Stimulated activated CD4-positive, alpha-beta T cell treated with anti-CD3 and anti-CD28 coated beads, Interleukin-2, amount 100 ng/mL, for 24 hours (primary cell): ENCODE results near the gene NRCAM.

Experiments
- DNase-seq, 2 donors: peaks; one replicate each; pipeline ENCODE4 v3.0.0-alpha.2; 2020

The NRCAM gene

GRCh38 chr7:108335269-108335918 lies 120.8 kb downstream of the NRCAM start:
- peak in 1 of 2 donors; percentile 2 for DNase-seq

GRCh38 chr7:108332937-108333336 lies 123.3 kb downstream of the NRCAM start:
- no peak for DNase-seq

GRCh38 chr7:108331971-108332370 lies 124.3 kb downstream of the NRCAM start:
- no peak for DNase-seq

GRCh38 chr7:108330227-108330626 lies 126.0 kb downstream of the NRCAM start:
- no peak for DNase-seq

GRCh38 chr7:108329514-108329913 lies 126.7 kb downstream of the NRCAM start:
- no peak for DNase-seq

GRCh38 chr7:108328174-108328651 lies 128.0 kb downstream of the NRCAM start:
- no peak for DNase-seq

- DNase-seq: no peak
Observed at GRCh38 chr7:108327353-108327752, 128.9 kb downstream of the NRCAM start.

- no peak for DNase-seq
Observed at GRCh38 chr7:108326938-108327337, 129.3 kb downstream of the NRCAM start.

- DNase-seq: no peak
Observed at GRCh38 chr7:108324053-108325038, 131.9 kb downstream of the NRCAM start.

- no peak for DNase-seq
Observed at GRCh38 chr7:108322925-108323832, 133.1 kb downstream of the NRCAM start.

GRCh38 chr7:108322046-108322445 lies 134.2 kb downstream of the NRCAM start:
- DNase-seq: no peak

GRCh38 chr7:108321359-108321758 lies 134.9 kb downstream of the NRCAM start:
- no peak for DNase-seq

- no peak for DNase-seq
Observed at GRCh38 chr7:108316708-108317107, 139.5 kb downstream of the NRCAM start.

GRCh38 chr7:108314551-108314950 lies 141.7 kb downstream of the NRCAM start:
- no peak for DNase-seq

- DNase-seq: no peak
Observed at GRCh38 chr7:108314049-108314448, 142.2 kb downstream of the NRCAM start.

GRCh38 chr7:108313086-108313485 lies 143.2 kb downstream of the NRCAM start:
- no peak for DNase-seq

GRCh38 chr7:108311446-108312168 lies 144.6 kb downstream of the NRCAM start:
- no peak for DNase-seq

- no peak for DNase-seq
Observed at GRCh38 chr7:108310351-108310750, 145.9 kb downstream of the NRCAM start.

GRCh38 chr7:108308903-108309302 lies 147.3 kb downstream of the NRCAM start:
- DNase-seq: no peak

GRCh38 chr7:108308276-108308675 lies 148.0 kb downstream of the NRCAM start:
- no peak for DNase-seq

- no peak for DNase-seq
Observed at GRCh38 chr7:108307595-108307994, 148.6 kb downstream of the NRCAM start.

GRCh38 chr7:108307194-108307593 lies 149.0 kb downstream of the NRCAM start:
- DNase-seq: no peak
